Measurements from ENCODE around the gene FRMD4A.

DNA sequence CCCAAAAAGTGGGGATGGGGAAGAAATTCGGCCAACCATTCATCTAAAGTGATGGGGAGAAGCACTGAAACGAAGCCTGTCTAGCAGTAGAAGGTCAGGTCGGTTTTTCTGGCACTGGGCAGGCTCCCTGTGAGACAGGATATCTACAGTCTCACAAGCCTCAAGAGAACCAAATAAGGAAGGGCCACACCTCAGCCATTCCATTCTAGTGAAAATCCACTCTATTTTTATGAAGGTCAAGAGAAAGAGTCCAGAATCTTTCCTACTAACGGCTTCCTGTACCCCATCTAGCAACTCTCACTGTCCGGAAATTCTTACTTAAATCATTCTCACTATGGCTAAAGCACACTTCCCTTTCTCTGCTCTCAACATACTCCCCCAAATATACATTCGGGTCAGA, 476.9 kb downstream of the FRMD4A start:
- TF ChIP-seq, protein P1, sequence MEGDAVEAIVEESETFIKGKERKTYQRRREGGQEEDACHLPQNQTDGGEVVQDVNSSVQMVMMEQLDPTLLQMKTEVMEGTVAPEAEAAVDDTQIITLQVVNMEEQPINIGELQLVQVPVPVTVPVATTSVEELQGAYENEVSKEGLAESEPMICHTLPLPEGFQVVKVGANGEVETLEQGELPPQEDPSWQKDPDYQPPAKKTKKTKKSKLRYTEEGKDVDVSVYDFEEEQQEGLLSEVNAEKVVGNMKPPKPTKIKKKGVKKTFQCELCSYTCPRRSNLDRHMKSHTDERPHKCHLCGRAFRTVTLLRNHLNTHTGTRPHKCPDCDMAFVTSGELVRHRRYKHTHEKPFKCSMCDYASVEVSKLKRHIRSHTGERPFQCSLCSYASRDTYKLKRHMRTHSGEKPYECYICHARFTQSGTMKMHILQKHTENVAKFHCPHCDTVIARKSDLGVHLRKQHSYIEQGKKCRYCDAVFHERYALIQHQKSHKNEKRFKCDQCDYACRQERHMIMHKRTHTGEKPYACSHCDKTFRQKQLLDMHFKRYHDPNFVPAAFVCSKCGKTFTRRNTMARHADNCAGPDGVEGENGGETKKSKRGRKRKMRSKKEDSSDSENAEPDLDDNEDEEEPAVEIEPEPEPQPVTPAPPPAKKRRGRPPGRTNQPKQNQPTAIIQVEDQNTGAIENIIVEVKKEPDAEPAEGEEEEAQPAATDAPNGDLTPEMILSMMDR (IDR thresholded peaks at IDR 0.05; ENCODE audit: borderline replicate concordance, extremely low read depth, low read length, poor library complexity, severe bottlenecking): no peak
- no peak for TF ChIP-seq EZH2 (IDR thresholded peaks at IDR 0.05; ENCODE audit: borderline replicate concordance, low read depth, low read length, severe bottlenecking)
